HepG2 (cell line): ENCODE results near the gene ANAPC2. TPM values are rescaled to one million over a fixed set of nuclear protein-coding genes. Genes with fewer than 3 reads are reported as not detected.

ENCODE experiments used
- ARID5B ChIP-seq: IDR thresholded peaks from 2 replicates; pipeline ENCODE4 v1.4.0; 2020; ENCODE audit warnings: mild to moderate bottlenecking, missing genetic modification reagents
- ETV5 ChIP-seq: IDR thresholded peaks from 2 replicates; pipeline ENCODE4 v1.6.1; 2018; ENCODE audit warnings: missing biosample characterization, missing genetic modification reagents, inconsistent platforms, borderline replicate concordance
- HIC2 ChIP-seq: sonication (generic); formaldehyde crosslinking; IDR thresholded peaks from 2 replicates; pipeline ENCODE4 v1.9.0; 2022; ENCODE audit warnings: low read depth, missing genetic modification reagents
- PATZ1 ChIP-seq: sonication (generic); formaldehyde crosslinking; IDR thresholded peaks from 2 replicates; pipeline ENCODE4 v1.4.0; 2020; ENCODE audit warnings: missing genetic modification reagents
- SALL2 ChIP-seq: sonication (generic); formaldehyde crosslinking; IDR thresholded peaks from 2 replicates; pipeline ENCODE4 v1.8.1; 2023; ENCODE audit warnings: mild to moderate bottlenecking, missing genetic modification reagents, inconsistent platforms
- SAP130 ChIP-seq: IDR thresholded peaks from 2 replicates; pipeline ENCODE4 v1.6.1; 2016; ENCODE audit warnings: low read depth
- SKI ChIP-seq: fragments of 450-650 bp; IDR thresholded peaks from one replicate; pipeline ENCODE4 v1.6.1; 2018; ENCODE audit warnings: mild to moderate bottlenecking; ENCODE audit not compliant: partially characterized antibody
- SP2 ChIP-seq: sonication (generic); formaldehyde crosslinking; IDR thresholded peaks from 2 replicates; pipeline ENCODE4 v1.5.1; 2020; ENCODE audit warnings: mild to moderate bottlenecking, missing genetic modification reagents
- STAG1 ChIP-seq: sonication (generic); formaldehyde crosslinking; IDR thresholded peaks from 2 replicates; pipeline ENCODE4 v1.4.0; 2020; ENCODE audit warnings: missing genetic modification reagents
- TFAP4 ChIP-seq: sonication (generic); IDR thresholded peaks from 2 replicates; pipeline ENCODE4 v1.6.1; 2016; ENCODE audit warnings: low read depth, borderline replicate concordance
- TFE3 ChIP-seq: IDR thresholded peaks from 2 replicates; pipeline ENCODE4 v1.6.1; 2016
- ZBTB33 ChIP-seq: sonication (generic); formaldehyde crosslinking; IDR thresholded peaks from 2 replicates; pipeline ENCODE4 v1.4.0; 2020; ENCODE audit warnings: missing genetic modification reagents
- ZNF136 ChIP-seq: sonication (generic); formaldehyde crosslinking; IDR thresholded peaks from 2 replicates; pipeline ENCODE4 v1.8.1; 2022; ENCODE audit warnings: low read depth, mild to moderate bottlenecking, moderate library complexity, missing genetic modification reagents
- ZNF572 ChIP-seq: sonication (generic); formaldehyde crosslinking; IDR thresholded peaks from 2 replicates; pipeline ENCODE4 v1.5.1; 2020; ENCODE audit warnings: mild to moderate bottlenecking, missing genetic modification reagents
- ZNF607 ChIP-seq: sonication (generic); formaldehyde crosslinking; IDR thresholded peaks from 2 replicates; pipeline ENCODE4 v1.5.1; 2020; ENCODE audit warnings: missing genetic modification reagents, mild to moderate bottlenecking, borderline replicate concordance
- ZNF737 ChIP-seq: sonication (generic); formaldehyde crosslinking; IDR thresholded peaks from 2 replicates; pipeline ENCODE4 v1.5.0; 2020; ENCODE audit warnings: missing genetic modification reagents, mild to moderate bottlenecking, borderline replicate concordance
- ZNF776 ChIP-seq: sonication (generic); formaldehyde crosslinking; IDR thresholded peaks from 2 replicates; pipeline ENCODE4 v1.4.0; 2020; ENCODE audit warnings: mild to moderate bottlenecking, missing genetic modification reagents
- polyA plus RNA-seq, 8 experiments: library from polyadenylated mRNA; depleted of rRNA in 3 of 8; stranded (reverse) in 7 of 8; unstranded in 1 of 8; fragments of >200 nt; fragmentation: Illumina TruSeq in 4 of 8; extraction: Trizol in 4 of 8; gene quantifications; 2 replicates each; pipeline versions ENCODE4 v1.2.1 to v1.2.3, GENCODE V29; 2011 to 2016; ENCODE audit warnings: low read depth in 4 of 8, missing spikeins in 1 of 8, mixed read lengths in 1 of 8; ENCODE audit not compliant: insufficient read depth in 1 of 8
- total RNA-seq, 5 experiments: library from RNA; depleted of rRNA; stranded (reverse); fragments of >200 nt; fragmentation: Illumina TruSeq; extraction: Trizol; gene quantifications; 2 replicates each; pipeline ENCODE4 v1.2.3, GENCODE V29; 2016; ENCODE audit warnings: low read depth in 1 of 5

ANAPC2 gene
- total and polyA plus RNA-seq, 2 of the 13 experiments (the other 11 are each of a cell fraction or from before 2014, with no cell fraction given), result 12.3 to 15.4 TPM

GRCh38 chr9:137228506-137228967 lies 40.2 kb upstream of the ANAPC2 start (continued):
- TF ChIP-seq HIC2 (CRISPR knock-in tag) (no peak), ETV5 (CRISPR knock-in tag) (0 out of 2 replicates have a peak, but pooled peaks have one; percentile 18), PATZ1 (CRISPR knock-in tag) (peak; percentile 73), ZNF607 (CRISPR knock-in tag) (peak; percentile 54; the same call in 1 of the 2 replicates), ARID5B (CRISPR knock-in tag) (peak; percentile 19; the same call in 1 of the 2 replicates), SKI (no peak), ZNF776 (CRISPR knock-in tag) (peak; percentile 57), STAG1 (CRISPR knock-in tag) (no peak), SP2 (CRISPR knock-in tag) (0 out of 2 replicates have a peak, but pooled peaks have one; percentile 48), SALL2 (CRISPR knock-in tag) (0 out of 2 replicates have a peak, but pooled peaks have one; percentile 48), SAP130 (CRISPR knock-in tag) (peak; percentile 57), TFE3 (0 out of 2 replicates have a peak, but pooled peaks have one; percentile 13), ZNF572 (0 out of 2 replicates have a peak, but pooled peaks have one; percentile 53), TFAP4 (peak; percentile 40; the same call in 1 of the 2 replicates), ZBTB33 (CRISPR knock-in tag) (peak; percentile 9; the same call in 1 of the 2 replicates), ZNF136 (CRISPR knock-in tag) (0 out of 2 replicates have a peak, but pooled peaks have one; percentile 19), ZNF737 (CRISPR knock-in tag) (no peak)
